ENCODE measurements around the gene SYNGR3. TPM values are rescaled to one million over a fixed set of nuclear protein-coding genes. Genes with fewer than 3 reads are reported as not detected.

The SYNGR3 gene
- total and polyA plus RNA-seq, 2 of the 13 experiments (the other 11 are each of a cell fraction or from before 2014, with no cell fraction given) = 0.97 to 5.7 TPM

DNA sequence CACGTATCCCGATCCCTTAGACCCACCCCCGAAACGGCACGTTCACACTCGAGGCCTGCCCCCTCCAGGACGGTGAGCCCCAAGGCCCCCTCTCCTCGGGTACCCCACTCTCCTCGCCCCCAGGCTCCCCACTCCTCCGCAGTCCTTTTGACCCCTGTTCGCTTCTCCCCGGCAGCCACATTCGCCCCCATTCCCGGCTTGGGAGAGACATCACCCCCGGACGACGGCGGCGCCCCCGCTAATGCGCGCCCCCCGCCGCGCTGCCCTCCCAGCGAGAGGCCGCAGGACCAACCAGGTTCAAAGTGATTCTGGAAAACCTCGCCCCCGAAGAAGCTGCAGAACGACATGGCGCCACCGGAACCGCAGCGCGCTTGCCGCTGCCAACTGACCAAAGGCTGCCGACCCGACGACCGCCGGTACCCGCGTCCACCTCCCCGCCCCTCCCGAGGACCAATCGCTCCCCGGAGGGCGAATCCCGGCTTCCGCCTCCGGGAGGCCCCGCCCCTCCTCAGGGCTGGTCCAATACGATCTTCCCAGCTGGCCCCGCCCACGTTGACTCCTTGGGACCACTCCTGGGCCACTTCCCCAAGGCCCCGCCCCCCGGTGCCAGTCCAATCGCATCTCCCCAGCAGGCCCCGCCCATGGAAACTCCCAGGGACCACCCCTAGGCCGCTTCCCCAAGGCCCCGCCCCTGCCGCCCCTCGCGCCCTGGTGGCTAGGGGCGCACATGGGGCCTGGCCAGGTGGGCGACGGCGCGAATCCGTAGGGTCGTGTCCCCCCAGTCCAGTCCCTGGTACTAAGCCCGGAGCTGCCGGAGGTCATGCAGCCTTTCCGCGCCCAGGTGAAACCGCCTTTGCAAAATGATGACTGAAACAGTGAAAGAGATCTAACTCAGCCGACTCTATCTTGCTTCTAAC lies 46.7 kb upstream of the SYNGR3 start, which contains the start of gene MSRB1 (continued):
- TF ChIP-seq, protein P1, sequence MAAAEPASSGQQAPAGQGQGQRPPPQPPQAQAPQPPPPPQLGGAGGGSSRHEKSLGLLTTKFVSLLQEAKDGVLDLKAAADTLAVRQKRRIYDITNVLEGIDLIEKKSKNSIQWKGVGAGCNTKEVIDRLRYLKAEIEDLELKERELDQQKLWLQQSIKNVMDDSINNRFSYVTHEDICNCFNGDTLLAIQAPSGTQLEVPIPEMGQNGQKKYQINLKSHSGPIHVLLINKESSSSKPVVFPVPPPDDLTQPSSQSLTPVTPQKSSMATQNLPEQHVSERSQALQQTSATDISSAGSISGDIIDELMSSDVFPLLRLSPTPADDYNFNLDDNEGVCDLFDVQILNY (CRISPR knock-in tag; conservative IDR thresholded peaks at IDR 0.05) = no peak
- TF ChIP-seq, protein P2, sequence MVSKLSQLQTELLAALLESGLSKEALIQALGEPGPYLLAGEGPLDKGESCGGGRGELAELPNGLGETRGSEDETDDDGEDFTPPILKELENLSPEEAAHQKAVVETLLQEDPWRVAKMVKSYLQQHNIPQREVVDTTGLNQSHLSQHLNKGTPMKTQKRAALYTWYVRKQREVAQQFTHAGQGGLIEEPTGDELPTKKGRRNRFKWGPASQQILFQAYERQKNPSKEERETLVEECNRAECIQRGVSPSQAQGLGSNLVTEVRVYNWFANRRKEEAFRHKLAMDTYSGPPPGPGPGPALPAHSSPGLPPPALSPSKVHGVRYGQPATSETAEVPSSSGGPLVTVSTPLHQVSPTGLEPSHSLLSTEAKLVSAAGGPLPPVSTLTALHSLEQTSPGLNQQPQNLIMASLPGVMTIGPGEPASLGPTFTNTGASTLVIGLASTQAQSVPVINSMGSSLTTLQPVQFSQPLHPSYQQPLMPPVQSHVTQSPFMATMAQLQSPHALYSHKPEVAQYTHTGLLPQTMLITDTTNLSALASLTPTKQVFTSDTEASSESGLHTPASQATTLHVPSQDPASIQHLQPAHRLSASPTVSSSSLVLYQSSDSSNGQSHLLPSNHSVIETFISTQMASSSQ (IDR thresholded peaks at IDR 0.05; ENCODE audit: low read depth) = no peak
- TF ChIP-seq, protein P2 (CRISPR knock-in tag; IDR thresholded peaks at IDR 0.05; ENCODE audit: borderline replicate concordance) = 0 out of 2 replicates have a peak, but pooled peaks have one; percentile 13
- TF ChIP-seq, protein P3, sequence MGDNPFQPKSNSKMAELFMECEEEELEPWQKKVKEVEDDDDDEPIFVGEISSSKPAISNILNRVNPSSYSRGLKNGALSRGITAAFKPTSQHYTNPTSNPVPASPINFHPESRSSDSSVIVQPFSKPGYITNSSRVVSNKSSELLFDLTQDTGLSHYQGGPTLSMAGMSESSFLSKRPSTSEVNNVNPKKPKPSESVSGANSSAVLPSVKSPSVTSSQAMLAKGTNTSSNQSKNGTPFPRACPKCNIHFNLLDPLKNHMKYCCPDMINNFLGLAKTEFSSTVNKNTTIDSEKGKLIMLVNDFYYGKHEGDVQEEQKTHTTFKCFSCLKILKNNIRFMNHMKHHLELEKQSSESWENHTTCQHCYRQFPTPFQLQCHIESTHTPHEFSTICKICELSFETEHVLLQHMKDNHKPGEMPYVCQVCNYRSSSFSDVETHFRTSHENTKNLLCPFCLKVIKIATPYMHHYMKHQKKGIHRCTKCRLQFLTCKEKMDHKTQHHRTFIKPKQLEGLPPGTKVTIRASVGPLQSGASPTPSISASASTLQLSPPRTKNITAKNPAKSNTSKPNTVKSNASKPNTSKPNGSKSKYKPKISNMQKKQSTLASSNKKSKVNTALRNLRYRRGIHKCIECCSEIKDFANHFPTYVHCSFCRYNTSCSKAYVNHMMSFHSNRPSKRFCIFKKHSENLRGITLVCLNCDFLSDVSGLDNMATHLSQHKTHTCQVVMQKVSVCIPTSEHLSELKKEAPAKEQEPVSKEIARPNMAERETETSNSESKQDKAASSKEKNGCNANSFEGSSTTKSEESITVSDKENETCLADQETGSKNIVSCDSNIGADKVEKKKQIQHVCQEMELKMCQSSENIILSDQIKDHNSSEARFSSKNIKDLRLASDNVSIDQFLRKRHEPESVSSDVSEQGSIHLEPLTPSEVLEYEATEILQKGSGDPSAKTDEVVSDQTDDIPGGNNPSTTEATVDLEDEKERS (CRISPR knock-in tag; IDR thresholded peaks at IDR 0.05) = peak; percentile 72; the same call in 1 of the 2 replicates
- TF ChIP-seq ZNF781 (CRISPR knock-in tag; IDR thresholded peaks at IDR 0.05; ENCODE audit: borderline replicate concordance, not compliant biosample characterization) (peak; percentile 37), NCOA5 (CRISPR knock-in tag; IDR thresholded peaks at IDR 0.05) (no peak), ZNF563 (CRISPR knock-in tag; IDR thresholded peaks at IDR 0.05) (peak; percentile 43), ZNF44 (CRISPR knock-in tag; IDR thresholded peaks at IDR 0.05) (no peak), ZBTB20 (CRISPR knock-in tag; IDR thresholded peaks at IDR 0.05; ENCODE audit: borderline replicate concordance, low read depth) (no peak), ZSCAN30 (CRISPR knock-in tag; IDR thresholded peaks at IDR 0.05) (no peak), MED13 (CRISPR knock-in tag; IDR thresholded peaks at IDR 0.05) (no peak), ZNF382 (CRISPR knock-in tag; IDR thresholded peaks at IDR 0.05; ENCODE audit: borderline replicate concordance) (no peak), ARNT2 (CRISPR knock-in tag; IDR thresholded peaks at IDR 0.05; ENCODE audit: low read depth) (peak; percentile 55), NFATC3 (CRISPR knock-in tag; IDR thresholded peaks at IDR 0.05) (0 out of 2 replicates have a peak, but pooled peaks have one; percentile 24), ZBTB21 (CRISPR knock-in tag; IDR thresholded peaks at IDR 0.05) (no peak), YEATS2 (CRISPR knock-in tag; IDR thresholded peaks at IDR 0.05; ENCODE audit: borderline replicate concordance) (peak; percentile 43; the same call in 1 of the 2 replicates), ZNF616 (CRISPR knock-in tag; IDR thresholded peaks at IDR 0.05; ENCODE audit: low read depth) (no peak)
- TF ChIP-seq, protein P4, sequence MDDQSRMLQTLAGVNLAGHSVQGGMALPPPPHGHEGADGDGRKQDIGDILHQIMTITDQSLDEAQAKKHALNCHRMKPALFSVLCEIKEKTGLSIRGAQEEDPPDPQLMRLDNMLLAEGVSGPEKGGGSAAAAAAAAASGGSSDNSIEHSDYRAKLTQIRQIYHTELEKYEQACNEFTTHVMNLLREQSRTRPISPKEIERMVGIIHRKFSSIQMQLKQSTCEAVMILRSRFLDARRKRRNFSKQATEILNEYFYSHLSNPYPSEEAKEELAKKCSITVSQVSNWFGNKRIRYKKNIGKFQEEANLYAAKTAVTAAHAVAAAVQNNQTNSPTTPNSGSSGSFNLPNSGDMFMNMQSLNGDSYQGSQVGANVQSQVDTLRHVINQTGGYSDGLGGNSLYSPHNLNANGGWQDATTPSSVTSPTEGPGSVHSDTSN (CRISPR knock-in tag; IDR thresholded peaks at IDR 0.05; ENCODE audit: borderline replicate concordance) = no peak

All from HepG2 (cell line).